ENCODE measurements around the gene SHISA7. TPM values are rescaled to one million over a fixed set of nuclear protein-coding genes. Genes with fewer than 3 reads are reported as not detected.

SHISA7 gene
- total RNA-seq, 1 donor from 2014 or later = 0.21 TPM

DNA sequence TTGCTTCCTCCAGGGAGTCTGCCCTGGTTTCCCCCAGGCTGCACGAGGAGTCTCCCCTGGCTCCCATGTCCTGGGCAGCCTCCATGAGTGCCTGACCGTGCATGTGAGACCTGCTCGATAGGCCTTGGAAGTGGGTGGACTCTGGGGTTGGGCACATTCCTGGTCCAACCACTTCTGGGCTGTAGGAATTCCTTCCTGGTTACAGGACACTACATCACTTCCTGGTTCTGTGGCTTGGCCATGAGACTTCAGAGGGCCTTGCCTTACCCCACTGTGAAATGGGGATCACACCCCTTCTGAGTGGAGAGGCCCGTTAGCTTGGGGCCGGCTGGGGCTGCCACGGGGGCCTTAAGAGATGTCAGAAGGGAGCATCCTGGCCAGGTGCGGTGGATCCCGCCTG lies 29.4 kb upstream of the SHISA7 start:
- Histone ChIP-seq H3K4me3 (no peak overlapping the region), H2AFZ (replicated peaks) (no peak overlapping the region), H4K20me1 (ENCODE audit: low read depth) (no peaks in the 10 kb centered on the region), H3K4me2 (no peak overlapping the region), H3K9ac (no peak overlapping the region), H3K79me2 (ENCODE audit: low read depth) (peaks cover 4% of the 10 kb centered on the region), H3K9me3 (ENCODE audit: low read depth) (no peaks in the 10 kb centered on the region), H3F3A (ENCODE audit: low read depth) (peaks cover 47% of the 10 kb centered on the region), H3K27ac (no peak overlapping the region), H3K4me1 (peaks cover 30% of the 10 kb centered on the region), H3K27me3 (no peaks in the 10 kb centered on the region), H3K36me3 (no peaks in the 10 kb centered on the region)
- Mint-ChIP-seq H3K27me3 (ENCODE audit: insufficient read depth, low read depth) (peaks cover 15% of the 10 kb centered on the region), H3K4me3 (no peak overlapping the region), H3K4me1 (peaks cover 27% of the 10 kb centered on the region), H3K36me3 (no peaks in the 10 kb centered on the region), H3K27ac (no peak overlapping the region), H3K9me3 (no peaks in the 10 kb centered on the region)
- no peak for TF ChIP-seq EZH2phosphoT487 (IDR thresholded peaks at IDR 0.05)
- TF ChIP-seq, protein P1, sequence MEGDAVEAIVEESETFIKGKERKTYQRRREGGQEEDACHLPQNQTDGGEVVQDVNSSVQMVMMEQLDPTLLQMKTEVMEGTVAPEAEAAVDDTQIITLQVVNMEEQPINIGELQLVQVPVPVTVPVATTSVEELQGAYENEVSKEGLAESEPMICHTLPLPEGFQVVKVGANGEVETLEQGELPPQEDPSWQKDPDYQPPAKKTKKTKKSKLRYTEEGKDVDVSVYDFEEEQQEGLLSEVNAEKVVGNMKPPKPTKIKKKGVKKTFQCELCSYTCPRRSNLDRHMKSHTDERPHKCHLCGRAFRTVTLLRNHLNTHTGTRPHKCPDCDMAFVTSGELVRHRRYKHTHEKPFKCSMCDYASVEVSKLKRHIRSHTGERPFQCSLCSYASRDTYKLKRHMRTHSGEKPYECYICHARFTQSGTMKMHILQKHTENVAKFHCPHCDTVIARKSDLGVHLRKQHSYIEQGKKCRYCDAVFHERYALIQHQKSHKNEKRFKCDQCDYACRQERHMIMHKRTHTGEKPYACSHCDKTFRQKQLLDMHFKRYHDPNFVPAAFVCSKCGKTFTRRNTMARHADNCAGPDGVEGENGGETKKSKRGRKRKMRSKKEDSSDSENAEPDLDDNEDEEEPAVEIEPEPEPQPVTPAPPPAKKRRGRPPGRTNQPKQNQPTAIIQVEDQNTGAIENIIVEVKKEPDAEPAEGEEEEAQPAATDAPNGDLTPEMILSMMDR (IDR thresholded peaks at IDR 0.05) = no peak
- no peak for TF ChIP-seq EZH2 (IDR thresholded peaks at IDR 0.05)
- DNase-seq (ENCODE audit: low spot score) = no peak

DNA sequence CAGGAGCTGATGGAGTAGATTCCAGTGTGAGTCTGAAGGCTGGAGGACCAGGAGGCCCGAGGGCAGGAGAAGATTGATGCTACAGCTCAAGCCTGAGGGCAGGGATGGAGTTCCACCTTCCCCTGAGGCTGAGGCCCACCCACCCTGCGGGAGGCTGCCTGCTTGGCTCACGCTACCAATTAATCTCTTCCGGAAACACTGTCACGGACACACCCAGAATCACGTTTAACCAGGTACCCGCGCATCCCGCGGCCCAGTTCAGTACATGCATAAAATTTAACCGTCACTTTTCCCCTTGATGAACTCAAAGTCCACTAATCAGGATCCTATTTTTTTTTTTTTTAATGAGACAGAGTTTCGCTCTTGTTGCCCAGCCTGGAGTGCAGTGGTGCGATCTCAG lies 28.2 kb upstream of the SHISA7 start:
- H3K9me3 Mint-ChIP-seq = no peaks in the 10 kb centered on the region
- TF ChIP-seq EZH2phosphoT487 (IDR thresholded peaks at IDR 0.05) (no peak), EZH2 (IDR thresholded peaks at IDR 0.05) (no peak)
- TF ChIP-seq, protein P1 (IDR thresholded peaks at IDR 0.05) = no peak
- Histone ChIP-seq H3F3A (ENCODE audit: low read depth) (peaks cover 48% of the 10 kb centered on the region), H3K4me2 (no peak overlapping the region), H4K20me1 (ENCODE audit: low read depth) (no peaks in the 10 kb centered on the region), H3K9me3 (ENCODE audit: low read depth) (no peaks in the 10 kb centered on the region), H3K4me1 (peaks cover 27% of the 10 kb centered on the region), H3K9ac (no peak overlapping the region), H3K79me2 (ENCODE audit: low read depth) (no peaks in the 10 kb centered on the region), H3K27ac (no peak overlapping the region), H3K36me3 (no peaks in the 10 kb centered on the region), H3K4me3 (no peak overlapping the region), H3K27me3 (no peaks in the 10 kb centered on the region), H2AFZ (replicated peaks) (no peak overlapping the region)
- H3K36me3 Mint-ChIP-seq = no peaks in the 10 kb centered on the region
- peaks cover 30% of the 10 kb centered on the region for H3K4me1 Mint-ChIP-seq
- H3K27ac Mint-ChIP-seq = no peak overlapping the region
- H3K4me3 Mint-ChIP-seq = no peak overlapping the region
- peaks cover 14% of the 10 kb centered on the region for H3K27me3 Mint-ChIP-seq (ENCODE audit: insufficient read depth, low read depth)
- DNase-seq (ENCODE audit: low spot score) = no peak

DNA sequence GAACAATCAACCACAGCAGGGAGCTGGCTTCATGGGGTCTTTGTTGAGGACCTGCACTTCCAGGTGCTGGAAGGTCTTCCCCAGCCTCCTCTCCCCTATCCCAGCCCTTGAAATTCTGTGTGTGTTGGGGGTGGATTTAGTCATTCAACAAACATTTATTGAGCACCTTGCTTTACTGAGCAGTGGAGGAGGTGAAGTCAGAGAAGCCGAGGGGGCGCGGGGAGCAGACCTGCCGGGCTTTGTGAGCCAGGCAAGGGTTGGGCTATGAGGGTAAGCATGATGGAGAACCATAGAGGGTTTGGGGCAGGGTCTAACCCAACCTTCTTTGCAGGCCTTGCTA lies 24.9 kb upstream of the SHISA7 start:
- no peak overlapping the region for H2AFZ ChIP-seq (replicated peaks)
- Mint-ChIP-seq H3K4me3 (no peak overlapping the region), H3K27ac (no peak overlapping the region), H3K27me3 (ENCODE audit: insufficient read depth, low read depth) (peaks cover 8% of the 10 kb centered on the region), H3K9me3 (no peaks in the 10 kb centered on the region), H3K36me3 (no peaks in the 10 kb centered on the region), H3K4me1 (peaks cover 10% of the 10 kb centered on the region)
- no peak overlapping the region for H3K27ac ChIP-seq
- H4K20me1 ChIP-seq (ENCODE audit: low read depth) = no peaks in the 10 kb centered on the region
- no peaks in the 10 kb centered on the region for H3K79me2 ChIP-seq (ENCODE audit: low read depth)
- H3K4me2 ChIP-seq = no peak overlapping the region
- H3K9ac ChIP-seq = no peak overlapping the region
- no peaks in the 10 kb centered on the region for H3K36me3 ChIP-seq
- peaks cover 11% of the 10 kb centered on the region for H3K4me1 ChIP-seq
- no peak overlapping the region for H3K4me3 ChIP-seq
- H3K27me3 ChIP-seq = no peaks in the 10 kb centered on the region
- H3K9me3 ChIP-seq (ENCODE audit: low read depth) = no peaks in the 10 kb centered on the region
- no peak for DNase-seq (ENCODE audit: low spot score)
- TF ChIP-seq, protein P1 (IDR thresholded peaks at IDR 0.05) = no peak
- no peak for TF ChIP-seq EZH2phosphoT487 (IDR thresholded peaks at IDR 0.05)
- TF ChIP-seq EZH2 (IDR thresholded peaks at IDR 0.05) = no peak
- peaks cover 21% of the 10 kb centered on the region for H3F3A ChIP-seq (ENCODE audit: low read depth)
